Nephron progenitor cell (in vitro differentiated cells): ENCODE data around the gene GSTO2.

Experiments
- DNase-seq: peaks from one replicate; pipeline ENCODE4 v3.0.0; 2021
- H3K27ac Mint-ChIP-seq: 2 replicates; pipeline ENCODE4 v1.8.0; 2021; ENCODE audit warnings: mild to moderate bottlenecking, moderate library complexity, mixed read lengths
- H3K27me3 Mint-ChIP-seq: 2 replicates; pipeline ENCODE4 v1.8.0; 2021; ENCODE audit warnings: mild to moderate bottlenecking, low read depth, mixed read lengths; ENCODE audit not compliant: poor library complexity
- H3K36me3 Mint-ChIP-seq: 2 replicates; pipeline ENCODE4 v1.8.0; 2021; ENCODE audit warnings: low read depth, mixed read lengths
- H3K4me1 Mint-ChIP-seq: 2 replicates; pipeline ENCODE4 v1.8.0; 2021; ENCODE audit warnings: mixed read lengths
- H3K4me3 Mint-ChIP-seq: 2 replicates; pipeline ENCODE4 v1.8.0; 2021; ENCODE audit warnings: mild to moderate bottlenecking, moderate library complexity, mixed read lengths
- H3K9me3 Mint-ChIP-seq: 2 replicates; pipeline ENCODE4 v1.8.0; 2021; ENCODE audit warnings: mild to moderate bottlenecking, moderate library complexity, mixed read lengths
- TF ChIP-seq, protein P1 (sequence below): fragments of 200-600 bp; sonication (generic); IDR thresholded peaks from 2 replicates; pipeline ENCODE4 v1.5.0; 2021; ENCODE audit warnings: antibody characterized with exemption

The GSTO2 gene

GRCh38 chr10:104259999-104260774, 8.8 kb upstream of the GSTO2 start:
- no peak overlapping the region for H3K4me3 Mint-ChIP-seq
- H3K36me3 Mint-ChIP-seq = peaks cover 45% of the 10 kb centered on the region
- no peak for DNase-seq
- TF ChIP-seq, protein P1, sequence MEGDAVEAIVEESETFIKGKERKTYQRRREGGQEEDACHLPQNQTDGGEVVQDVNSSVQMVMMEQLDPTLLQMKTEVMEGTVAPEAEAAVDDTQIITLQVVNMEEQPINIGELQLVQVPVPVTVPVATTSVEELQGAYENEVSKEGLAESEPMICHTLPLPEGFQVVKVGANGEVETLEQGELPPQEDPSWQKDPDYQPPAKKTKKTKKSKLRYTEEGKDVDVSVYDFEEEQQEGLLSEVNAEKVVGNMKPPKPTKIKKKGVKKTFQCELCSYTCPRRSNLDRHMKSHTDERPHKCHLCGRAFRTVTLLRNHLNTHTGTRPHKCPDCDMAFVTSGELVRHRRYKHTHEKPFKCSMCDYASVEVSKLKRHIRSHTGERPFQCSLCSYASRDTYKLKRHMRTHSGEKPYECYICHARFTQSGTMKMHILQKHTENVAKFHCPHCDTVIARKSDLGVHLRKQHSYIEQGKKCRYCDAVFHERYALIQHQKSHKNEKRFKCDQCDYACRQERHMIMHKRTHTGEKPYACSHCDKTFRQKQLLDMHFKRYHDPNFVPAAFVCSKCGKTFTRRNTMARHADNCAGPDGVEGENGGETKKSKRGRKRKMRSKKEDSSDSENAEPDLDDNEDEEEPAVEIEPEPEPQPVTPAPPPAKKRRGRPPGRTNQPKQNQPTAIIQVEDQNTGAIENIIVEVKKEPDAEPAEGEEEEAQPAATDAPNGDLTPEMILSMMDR = no peak
- peaks cover 16% of the 10 kb centered on the region for H3K4me1 Mint-ChIP-seq
- H3K9me3 Mint-ChIP-seq = no peaks in the 10 kb centered on the region
- peak overlapping the region; percentile 14 for H3K27ac Mint-ChIP-seq
- no peaks in the 10 kb centered on the region for H3K27me3 Mint-ChIP-seq

DNA sequence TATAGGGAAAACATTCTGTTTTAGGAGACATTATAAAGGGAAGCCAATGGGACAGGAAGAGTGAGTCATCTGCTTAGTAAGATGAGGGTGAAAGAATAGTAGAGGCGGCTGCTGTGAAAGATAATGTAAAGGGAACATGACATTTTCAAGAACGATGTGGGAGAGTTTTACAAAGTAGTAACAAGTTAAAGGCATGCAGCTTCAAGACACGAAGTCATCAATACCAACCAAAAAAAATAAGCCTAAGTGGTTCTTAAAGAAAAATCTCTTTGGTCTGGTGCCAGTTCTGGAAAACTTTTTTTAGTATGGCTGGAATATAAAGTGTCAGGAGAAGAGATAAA, 8.2 kb upstream of the GSTO2 start:
- TF ChIP-seq, protein P1 = no peak
- Mint-ChIP-seq H3K4me3 (no peak overlapping the region), H3K9me3 (no peaks in the 10 kb centered on the region), H3K27me3 (no peaks in the 10 kb centered on the region), H3K27ac (no peak overlapping the region), H3K4me1 (peaks cover 10% of the 10 kb centered on the region), H3K36me3 (peaks cover 51% of the 10 kb centered on the region)
- DNase-seq = no peak

- Mint-ChIP-seq H3K36me3 (peaks cover 63% of the 10 kb centered on the region), H3K4me1 (no peaks in the 10 kb centered on the region), H3K27me3 (no peaks in the 10 kb centered on the region), H3K9me3 (no peaks in the 10 kb centered on the region), H3K4me3 (no peak overlapping the region), H3K27ac (peak overlapping the region; percentile 70)
- TF ChIP-seq, protein P1 = no peak
- no peak for DNase-seq
Measured at GRCh38 chr10:104262055-104262454, 6.9 kb upstream of the GSTO2 start.

- TF ChIP-seq, protein P1 = no peak
- no peak overlapping the region for H3K4me3 Mint-ChIP-seq
- H3K9me3 Mint-ChIP-seq = peaks cover 3% of the 10 kb centered on the region
- no peak for DNase-seq
- peaks cover 54% of the 10 kb centered on the region for H3K36me3 Mint-ChIP-seq
- H3K4me1 Mint-ChIP-seq = peaks cover 11% of the 10 kb centered on the region
- no peak overlapping the region for H3K27ac Mint-ChIP-seq
- peaks cover 2% of the 10 kb centered on the region for H3K27me3 Mint-ChIP-seq
Measured at GRCh38 chr10:104264783-104265182, 4.2 kb upstream of the GSTO2 start.

GRCh38 chr10:104267721-104268404, 1.1 kb upstream of the GSTO2 start:
- Mint-ChIP-seq H3K27ac (no peak overlapping the region), H3K27me3 (peaks cover 2% of the 10 kb centered on the region), H3K36me3 (peaks cover 36% of the 10 kb centered on the region), H3K4me1 (peaks cover 11% of the 10 kb centered on the region), H3K4me3 (peak overlapping the region; percentile 94), H3K9me3 (peaks cover 3% of the 10 kb centered on the region)
- TF ChIP-seq, protein P1 = no peak
- no peak for DNase-seq

DNA sequence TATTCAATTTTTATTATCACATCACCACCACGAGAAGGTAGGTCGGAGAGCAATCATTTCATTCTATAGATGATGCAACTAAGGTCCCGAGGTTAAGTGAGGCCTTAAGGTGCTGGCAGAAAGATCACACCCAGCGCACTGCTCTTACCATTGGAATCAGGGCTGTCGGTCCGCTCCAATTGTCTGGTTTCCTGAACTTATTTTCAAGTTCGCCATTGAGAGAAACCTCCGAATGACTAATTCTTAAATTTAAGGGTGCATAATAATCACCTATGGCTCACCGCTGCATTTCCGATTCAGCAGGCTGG, 625 bp upstream of the GSTO2 start:
- Mint-ChIP-seq H3K27me3 (peaks cover 2% of the 10 kb centered on the region), H3K36me3 (peaks cover 36% of the 10 kb centered on the region), H3K4me3 (peak overlapping the region; percentile 94), H3K9me3 (peaks cover 3% of the 10 kb centered on the region), H3K4me1 (peaks cover 11% of the 10 kb centered on the region), H3K27ac (peak overlapping the region; percentile 82)
- DNase-seq = no peak
- TF ChIP-seq, protein P1 = no peak
